K562 (cell line): ENCODE results near the gene ATF4. TPM values are rescaled to one million over a fixed set of nuclear protein-coding genes. Genes with fewer than 3 reads are reported as not detected.

ENCODE experiments used
- CEBPB ChIP-seq: fragments of 450-650 bp; IDR thresholded peaks from 2 replicates; pipeline ENCODE4 v1.6.1; 2016; ENCODE audit warnings: missing genetic modification characterization, missing compliant biosample characterization
- COPS2 ChIP-seq: fragments of 450-650 bp; conservative IDR thresholded peaks from 2 replicates; pipeline ENCODE4 v1.6.1; 2016; ENCODE audit warnings: mild to moderate bottlenecking, moderate library complexity
- CREB5 ChIP-seq: fragments of 250-450 bp; sonication (Bioruptor Pico); IDR thresholded peaks from 2 replicates; pipeline ENCODE4 v1.5.0; 2020; ENCODE audit warnings: mild to moderate bottlenecking
- DMBX1 ChIP-seq: fragments of 250-450 bp; sonication (Bioruptor Pico); IDR thresholded peaks from 2 replicates; pipeline ENCODE4 v1.8.0; 2022; ENCODE audit warnings: inconsistent platforms, mild to moderate bottlenecking, moderate library complexity, borderline replicate concordance
- ERF ChIP-seq: fragments of 450-650 bp; formaldehyde crosslinking; IDR thresholded peaks from 2 replicates; pipeline ENCODE4 v1.4.0; 2020; ENCODE audit warnings: mild to moderate bottlenecking, mixed read lengths
- ETV5 ChIP-seq: sonication (generic); formaldehyde crosslinking; IDR thresholded peaks from 2 replicates; pipeline ENCODE4 v1.4.0; 2020; ENCODE audit warnings: low read depth, mild to moderate bottlenecking, missing genetic modification reagents
- ETV6 ChIP-seq, 3 experiments: fragments of 150-350 bp in 1 of 3; sonication (generic) in 1 of 3; formaldehyde crosslinking in 1 of 3; IDR thresholded peaks; 2 replicates each; pipeline versions ENCODE4 v1.6.1 to v1.8.0; 2014 to 2022; ENCODE audit warnings: borderline replicate concordance in 2 of 3, low read depth in 2 of 3, antibody characterized with exemption in 1 of 3, low read length in 1 of 3, mild to moderate bottlenecking in 1 of 3, missing genetic modification reagents in 1 of 3
- GATAD2B ChIP-seq: fragments of 450-650 bp; IDR thresholded peaks from 2 replicates; pipeline ENCODE4 v1.6.1; 2017; ENCODE audit warnings: mild to moderate bottlenecking, borderline replicate concordance
- PHF21A ChIP-seq: fragments of 450-650 bp; IDR thresholded peaks from 2 replicates; pipeline ENCODE4 v1.6.1; 2017; ENCODE audit warnings: low read depth, borderline replicate concordance
- RERE ChIP-seq: sonication (generic); formaldehyde crosslinking; IDR thresholded peaks from 2 replicates; pipeline ENCODE4 v1.8.0; 2023; ENCODE audit warnings: missing genetic modification reagents, mild to moderate bottlenecking, borderline replicate concordance
- WHSC1 ChIP-seq: IDR thresholded peaks from one replicate; pipeline ENCODE4 v1.6.1; 2012; ENCODE audit warnings: low read length, control low read depth, inconsistent platforms
- ZFPM2 ChIP-seq: fragments of 250-450 bp; sonication (Bioruptor Pico); IDR thresholded peaks from 2 replicates; pipeline ENCODE4 v1.5.1; 2022; ENCODE audit warnings: mild to moderate bottlenecking
- ZNF121 ChIP-seq: sonication (generic); formaldehyde crosslinking; conservative IDR thresholded peaks from 2 replicates; pipeline ENCODE4 v1.8.0; 2022; ENCODE audit warnings: missing genetic modification reagents
- ZNF146 ChIP-seq: IDR thresholded peaks from one replicate; pipeline ENCODE4 v1.6.1; 2018; ENCODE audit warnings: missing compliant biosample characterization; ENCODE audit not compliant: unreplicated experiment
- ZNF3 ChIP-seq: fragments of 250-450 bp; sonication (Bioruptor Pico); IDR thresholded peaks from 2 replicates; pipeline ENCODE4 v1.5.0; 2021; ENCODE audit warnings: mild to moderate bottlenecking, moderate library complexity
- polyA plus RNA-seq, 8 experiments: library from polyadenylated mRNA; depleted of rRNA in 4 of 8; stranded (reverse) in 5 of 8; unstranded in 3 of 8; fragments of >200 nt; fragmentation: Nextera tagmentation in 2 of 8; fragmentation: Illumina TruSeq in 1 of 8; extraction: Ambion mirVana in 2 of 8; extraction: Trizol in 1 of 8; gene quantifications; 2 replicates each; pipeline versions ENCODE4 v1.2.1 to v1.2.3, GENCODE V29; 2011 to 2014; ENCODE audit warnings: inconsistent platforms in 1 of 8, missing spikeins in 1 of 8
- total RNA-seq, 7 experiments: library from RNA; depleted of rRNA in 6 of 7; stranded (reverse); fragments of >200 nt in 6 of 7; fragmentation: Illumina TruSeq in 2 of 7; extraction: Trizol in 2 of 7; gene quantifications; 2 replicates each; pipeline versions ENCODE4 v1.2.1 to v1.2.3, GENCODE V29; 2011 to 2021; ENCODE audit warnings: low replicate concordance in 1 of 7
- TF ChIP-seq, protein P1 (sequence below), 2 experiments: IDR thresholded peaks; 2 replicates each; pipeline ENCODE4 v1.6.1; 2011; ENCODE audit warnings: borderline replicate concordance in 1 of 2, control low read depth in 1 of 2, low read depth in 1 of 2, low read length in 1 of 2, mild to moderate bottlenecking in 1 of 2, mixed read lengths in 1 of 2, moderate library complexity in 1 of 2; ENCODE audit not compliant: insufficient read depth in 1 of 2, insufficient read length in 1 of 2, poor library complexity in 1 of 2, severe bottlenecking in 1 of 2; ENCODE audit errors: extremely low read depth in 1 of 2
- TF ChIP-seq, protein P2 (sequence below): fragments of 450-650 bp; IDR thresholded peaks from 2 replicates; pipeline ENCODE4 v1.6.1; 2016

The ATF4 gene
- total and polyA plus RNA-seq, 9 of the 15 experiments (the other 6 are each of a cell fraction or from before 2014, with no cell fraction given), result 93.1 to 723 (median 355) TPM

GRCh38 chr22:39532215-39533073 is 12.1 kb downstream of the ATF4 start, which contains the start of gene RPS19BP1 (continued):
- TF ChIP-seq DMBX1 (CRISPR knock-in tag) (no peak), ETV5 (CRISPR knock-in tag) (peak; percentile 71; the same call in 1 of the 2 replicates), ERF (CRISPR knock-in tag) (no peak), CREB5 (no peak), ZNF146 (CRISPR knock-in tag) (no peak), ZFPM2 (CRISPR knock-in tag) (no peak), RERE (CRISPR knock-in tag) (no peak), ZNF121 (CRISPR knock-in tag) (no peak; the same call in 1 of the 2 replicates), GATAD2B (no peak), ZNF3 (CRISPR knock-in tag) (no peak), PHF21A (no peak), ETV6 (IDR thresholded peaks at IDR 0.05; ENCODE audit: borderline replicate concordance in 1 of 2, low read depth in 2 of 2, low read length in 1 of 2) (peak in 1 of 2 experiments; percentile 73; a peak in 2 of 4 replicates), ETV6 (CRISPR knock-in tag; IDR thresholded peaks at IDR 0.05; ENCODE audit: borderline replicate concordance) (no peak), COPS2 (no peak), WHSC1 (no peak), CEBPB (tag) (peak; percentile 93)
- TF ChIP-seq, protein P1, sequence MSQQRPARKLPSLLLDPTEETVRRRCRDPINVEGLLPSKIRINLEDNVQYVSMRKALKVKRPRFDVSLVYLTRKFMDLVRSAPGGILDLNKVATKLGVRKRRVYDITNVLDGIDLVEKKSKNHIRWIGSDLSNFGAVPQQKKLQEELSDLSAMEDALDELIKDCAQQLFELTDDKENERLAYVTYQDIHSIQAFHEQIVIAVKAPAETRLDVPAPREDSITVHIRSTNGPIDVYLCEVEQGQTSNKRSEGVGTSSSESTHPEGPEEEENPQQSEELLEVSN (IDR thresholded peaks at IDR 0.05; ENCODE audit: borderline replicate concordance in 1 of 2, extremely low read depth in 1 of 2, insufficient read depth in 1 of 2, insufficient read length in 1 of 2, low read depth in 1 of 2, low read length in 1 of 2, poor library complexity in 1 of 2, severe bottlenecking in 1 of 2), result peak; percentile 65 to 91
- TF ChIP-seq, protein P2, sequence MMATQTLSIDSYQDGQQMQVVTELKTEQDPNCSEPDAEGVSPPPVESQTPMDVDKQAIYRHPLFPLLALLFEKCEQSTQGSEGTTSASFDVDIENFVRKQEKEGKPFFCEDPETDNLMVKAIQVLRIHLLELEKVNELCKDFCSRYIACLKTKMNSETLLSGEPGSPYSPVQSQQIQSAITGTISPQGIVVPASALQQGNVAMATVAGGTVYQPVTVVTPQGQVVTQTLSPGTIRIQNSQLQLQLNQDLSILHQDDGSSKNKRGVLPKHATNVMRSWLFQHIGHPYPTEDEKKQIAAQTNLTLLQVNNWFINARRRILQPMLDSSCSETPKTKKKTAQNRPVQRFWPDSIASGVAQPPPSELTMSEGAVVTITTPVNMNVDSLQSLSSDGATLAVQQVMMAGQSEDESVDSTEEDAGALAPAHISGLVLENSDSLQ, result peak; percentile 98
